ENCODE measurements around the gene TP53BP2. TPM values are rescaled to one million over a fixed set of nuclear protein-coding genes. Genes with fewer than 3 reads are reported as not detected.

The TP53BP2 gene
- total and polyA plus RNA-seq, 12 donors = 5.9 to 25.3 (median 20.1) TPM

DNA sequence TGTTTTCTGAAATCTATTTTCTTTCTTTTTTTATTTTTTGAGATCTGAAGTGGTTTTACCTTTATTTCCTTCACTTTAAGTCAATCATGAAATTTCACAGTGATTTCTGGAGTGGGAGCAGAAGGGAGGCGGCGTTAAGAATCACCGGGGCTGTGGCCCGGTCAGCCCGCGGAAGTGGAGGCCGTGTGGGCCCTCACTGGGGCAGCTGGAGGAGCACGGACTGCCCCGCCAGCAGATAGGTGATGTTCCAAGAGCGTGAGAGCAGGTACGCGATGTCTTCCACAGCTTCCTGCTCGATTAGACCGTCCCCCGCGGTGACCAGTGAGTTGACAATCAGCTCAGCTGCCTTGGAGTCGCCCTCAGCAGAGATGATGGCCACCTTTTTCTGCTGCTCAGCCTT lies 10.6 kb upstream of the TP53BP2 start:
- H3K9me3 ChIP-seq = no peaks in the 10 kb centered on the region
- H3K27ac ChIP-seq = no peak overlapping the region
- H3K27me3 ChIP-seq = peaks cover 0 to 7% (median 0%) of the 10 kb centered on the region in 7 donors
- 93 to 94% methylated on average over 17 of the region's 17 CpGs for WGBS, 2 donors
- TF ChIP-seq, protein P1, sequence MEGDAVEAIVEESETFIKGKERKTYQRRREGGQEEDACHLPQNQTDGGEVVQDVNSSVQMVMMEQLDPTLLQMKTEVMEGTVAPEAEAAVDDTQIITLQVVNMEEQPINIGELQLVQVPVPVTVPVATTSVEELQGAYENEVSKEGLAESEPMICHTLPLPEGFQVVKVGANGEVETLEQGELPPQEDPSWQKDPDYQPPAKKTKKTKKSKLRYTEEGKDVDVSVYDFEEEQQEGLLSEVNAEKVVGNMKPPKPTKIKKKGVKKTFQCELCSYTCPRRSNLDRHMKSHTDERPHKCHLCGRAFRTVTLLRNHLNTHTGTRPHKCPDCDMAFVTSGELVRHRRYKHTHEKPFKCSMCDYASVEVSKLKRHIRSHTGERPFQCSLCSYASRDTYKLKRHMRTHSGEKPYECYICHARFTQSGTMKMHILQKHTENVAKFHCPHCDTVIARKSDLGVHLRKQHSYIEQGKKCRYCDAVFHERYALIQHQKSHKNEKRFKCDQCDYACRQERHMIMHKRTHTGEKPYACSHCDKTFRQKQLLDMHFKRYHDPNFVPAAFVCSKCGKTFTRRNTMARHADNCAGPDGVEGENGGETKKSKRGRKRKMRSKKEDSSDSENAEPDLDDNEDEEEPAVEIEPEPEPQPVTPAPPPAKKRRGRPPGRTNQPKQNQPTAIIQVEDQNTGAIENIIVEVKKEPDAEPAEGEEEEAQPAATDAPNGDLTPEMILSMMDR (IDR thresholded peaks at IDR 0.05) = no peak
- intact Hi-C loops (cut with DNase I) = no loop called here
- H3K4me1 ChIP-seq = no peaks in the 10 kb centered on the region
- H3K36me3 ChIP-seq = no peaks in the 10 kb centered on the region
- DNase-seq = no peak
- H3K4me3 ChIP-seq = no peak overlapping the region
- ATAC-seq = no peak

DNA sequence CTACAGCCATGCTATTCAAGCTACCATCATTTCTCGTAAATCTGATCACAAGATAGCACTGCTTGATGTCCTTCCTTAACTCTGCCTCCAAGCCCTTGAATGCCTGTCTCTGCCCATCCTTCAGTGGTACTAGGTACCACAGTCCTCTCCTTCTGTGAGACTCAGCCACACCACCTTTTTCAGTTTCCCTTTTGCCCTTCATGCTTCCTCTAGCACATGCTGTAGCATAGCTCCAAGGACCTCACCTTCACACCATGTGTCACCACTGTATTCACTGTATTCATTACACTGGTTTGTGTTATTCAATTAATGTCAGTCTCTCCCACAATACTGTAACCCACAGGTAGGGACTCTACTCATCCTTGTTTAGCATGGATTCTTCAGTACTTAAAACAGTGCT lies 8.0 kb upstream of the TP53BP2 start:
- peaks cover 0 to 7% (median 0%) of the 10 kb centered on the region in 7 donors for H3K27me3 ChIP-seq
- intact Hi-C loops (cut with DNase I) = no loop called here
- TF ChIP-seq, protein P1 (IDR thresholded peaks at IDR 0.05) = no peak
- 96 to 100% methylated on average over 1 of the region's 1 CpG for WGBS, 2 donors
- no peaks in the 10 kb centered on the region for H3K9me3 ChIP-seq
- H3K27ac ChIP-seq = no peak overlapping the region
- DNase-seq = no peak
- H3K36me3 ChIP-seq = no peaks in the 10 kb centered on the region
- no peaks in the 10 kb centered on the region for H3K4me1 ChIP-seq
- ATAC-seq = no peak
- no peak overlapping the region for H3K4me3 ChIP-seq

DNA sequence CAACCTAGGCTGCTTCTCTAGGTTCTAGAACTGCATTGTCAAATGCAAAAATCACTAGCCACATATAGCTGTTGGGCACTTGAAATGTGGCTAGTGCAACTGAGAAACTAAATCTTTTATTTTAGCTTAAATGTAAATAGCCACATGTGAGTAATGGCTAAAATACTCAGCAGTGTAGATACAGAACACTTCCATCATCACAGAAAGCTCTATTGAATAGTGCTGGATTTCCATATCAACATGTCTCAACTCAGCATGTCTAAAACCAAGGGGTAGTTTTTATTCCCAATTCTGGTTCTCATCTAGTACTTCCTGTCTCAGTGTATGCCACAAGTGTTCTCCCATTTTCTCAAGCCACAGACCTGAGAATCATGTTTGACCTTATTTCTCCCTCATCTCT lies 7.5 kb upstream of the TP53BP2 start:
- Histone ChIP-seq H3K27ac (no peak overlapping the region), H3K36me3 (no peaks in the 10 kb centered on the region), H3K4me1 (no peaks in the 10 kb centered on the region), H3K4me3 (no peak overlapping the region), H3K27me3 (peaks cover 0 to 7% (median 0%) of the 10 kb centered on the region in 7 donors), H3K9me3 (no peaks in the 10 kb centered on the region)
- intact Hi-C loops (cut with DNase I) = no loop called here
- TF ChIP-seq, protein P1 (IDR thresholded peaks at IDR 0.05) = no peak
- DNase-seq = no peak
- ATAC-seq = no peak

DNA sequence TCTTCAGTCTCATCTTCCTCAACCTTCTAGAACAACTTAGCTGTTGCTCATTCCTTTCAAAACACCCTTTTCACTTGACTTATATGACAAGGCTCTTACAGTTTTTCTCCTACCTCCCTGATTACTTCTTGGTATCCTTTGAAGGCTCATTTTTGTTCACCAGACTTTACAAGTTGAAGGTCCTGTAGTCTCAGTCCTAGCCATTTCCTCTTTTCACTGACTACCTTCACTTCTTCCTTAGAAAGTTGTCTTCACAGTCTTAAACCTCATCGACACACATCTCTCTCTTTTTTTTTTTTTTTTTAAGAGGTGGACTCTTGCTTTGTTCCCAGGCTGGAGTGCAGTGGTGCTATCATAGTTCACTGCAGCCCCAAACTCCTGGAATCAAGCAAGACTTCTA lies 6.6 kb upstream of the TP53BP2 start:
- Histone ChIP-seq H3K4me3 (no peak overlapping the region), H3K27ac (no peak overlapping the region), H3K36me3 (no peaks in the 10 kb centered on the region), H3K4me1 (peaks cover 0 to 4% (median under 1%) of the 10 kb centered on the region in 9 donors), H3K9me3 (no peaks in the 10 kb centered on the region), H3K27me3 (peaks cover 0 to 1% (median 0%) of the 10 kb centered on the region in 7 donors)
- ATAC-seq (no peak), DNase-seq (no peak)
- WGBS, 2 donors = 85 to 86% methylated on average over 1 of the region's 1 CpG
- intact Hi-C loops (cut with DNase I) = no loop called here
- TF ChIP-seq, protein P1 (IDR thresholded peaks at IDR 0.05) = no peak

Data from heart right ventricle (tissue), 16 donors.